ENCODE data around the gene ACTR2. TPM values are rescaled to one million over a fixed set of nuclear protein-coding genes. Genes with fewer than 3 reads are reported as not detected.
"Not testable (repeated sequence)": the region's sequence is repeated elsewhere in the genome, so short reads cannot be mapped to it uniquely, and the experiment has no call there.

Gene ACTR2
- total RNA-seq, 4 donors from 2014 or later, result 38.7 to 157 (median 118) TPM

DNA sequence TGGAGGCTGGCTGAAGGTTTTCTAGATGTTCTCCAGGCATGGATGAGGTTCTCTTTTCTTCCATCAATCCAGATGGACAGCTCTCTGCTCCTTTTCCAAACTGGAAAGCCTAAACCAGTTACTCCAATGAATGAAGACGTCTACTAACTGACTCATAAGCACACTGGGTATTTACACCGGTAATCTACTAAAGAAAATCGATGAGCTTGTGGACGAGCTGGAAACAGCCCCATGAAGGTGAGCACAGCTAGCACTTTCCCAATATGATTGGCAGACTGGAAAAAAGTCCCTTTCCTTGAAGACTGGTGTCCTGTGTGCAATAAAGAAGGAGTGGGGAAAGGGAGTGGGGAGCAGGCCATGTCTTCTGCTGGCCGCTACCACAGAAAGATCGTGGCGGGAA, 84.0 kb downstream of the ACTR2 start:
- DNase-seq, result no peak
- Histone ChIP-seq H3K27me3 (no peaks in the 10 kb centered on the region), H3K27ac (peak overlapping the region; percentile 53 to 61), H3K36me3 (no peaks in the 10 kb centered on the region), H3K9me3 (no peaks in the 10 kb centered on the region), H3K4me3 (no peak overlapping the region), H3K4me1 (no peaks in the 10 kb centered on the region)
- no peak for TF ChIP-seq CTCF (IDR thresholded peaks at IDR 0.05)
- TF ChIP-seq POLR2A (IDR thresholded peaks at IDR 0.05), result no peak
- intact Hi-C loops (cut with DNase I; ENCODE audit: low total_unique reads), result no loop called here

DNA sequence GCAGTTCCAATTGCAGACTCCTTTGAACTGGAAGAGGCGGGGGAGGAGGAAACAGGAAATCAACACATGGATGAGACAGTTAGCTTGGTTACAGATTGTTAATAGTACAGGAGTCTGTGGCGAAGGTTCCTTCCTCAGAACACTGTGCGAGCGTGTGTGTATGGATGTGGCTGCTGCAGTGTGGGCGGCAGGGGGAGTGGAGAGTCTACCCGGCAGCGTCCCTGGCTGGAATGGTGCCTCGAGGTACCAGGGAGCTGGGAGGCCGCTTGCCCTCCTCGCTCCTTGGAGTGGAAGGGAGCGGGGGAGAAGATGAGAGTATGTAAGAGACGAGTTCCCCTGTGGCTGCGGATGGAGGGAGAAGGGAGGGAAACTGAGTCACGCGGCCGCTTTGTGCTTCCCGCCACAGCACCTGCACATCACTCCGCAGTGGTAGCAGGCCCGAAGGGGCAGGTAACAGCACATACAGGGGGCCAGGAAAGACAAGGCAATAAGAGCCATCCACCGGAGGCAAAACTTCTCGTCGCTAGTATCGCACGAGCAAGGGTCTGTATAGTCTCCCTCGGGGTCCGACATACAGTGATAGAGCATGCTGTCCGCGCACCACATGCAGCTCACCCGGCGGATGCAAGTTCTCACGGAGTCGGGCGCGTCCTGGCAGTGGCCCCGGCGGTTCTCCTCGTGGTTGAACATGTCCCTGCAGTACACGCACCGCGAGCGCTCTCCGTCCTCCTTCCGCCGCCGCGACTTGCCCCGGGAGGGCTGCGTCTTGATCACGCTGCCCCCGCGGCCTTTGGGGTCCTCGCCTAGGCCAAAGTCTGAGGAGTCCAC, 85.7 kb downstream of the ACTR2 start:
- no peak for DNase-seq
- Histone ChIP-seq H3K27me3 (no peaks in the 10 kb centered on the region), H3K4me3 (no peak overlapping the region), H3K27ac (no peak overlapping the region), H3K9me3 (no peaks in the 10 kb centered on the region), H3K36me3 (no peaks in the 10 kb centered on the region), H3K4me1 (no peaks in the 10 kb centered on the region)
- TF ChIP-seq CTCF (IDR thresholded peaks at IDR 0.05) (no peak), POLR2A (IDR thresholded peaks at IDR 0.05) (no peak)
- intact Hi-C loops (cut with DNase I; ENCODE audit: low total_unique reads), result no loop called here

- H3K4me1 ChIP-seq, result no peaks in the 10 kb centered on the region
- intact Hi-C loops (cut with DNase I; ENCODE audit: low total_unique reads), result no loop called here
- TF ChIP-seq POLR2A (IDR thresholded peaks at IDR 0.05) (no peak), CTCF (IDR thresholded peaks at IDR 0.05) (no peak)
These were observed 86.3 kb downstream of the ACTR2 start for GRCh38 chr2:65313954-65314256.

GRCh38 chr2:65314801-65315441, 87.3 kb downstream of the ACTR2 start:
- H3K4me1 ChIP-seq, result no peaks in the 10 kb centered on the region
- intact Hi-C loops (cut with DNase I; ENCODE audit: low total_unique reads), result no loop called here
- no peaks in the 10 kb centered on the region for H3K36me3 ChIP-seq
- no peak for DNase-seq
- TF ChIP-seq CTCF (IDR thresholded peaks at IDR 0.05) (no peak), POLR2A (IDR thresholded peaks at IDR 0.05) (no peak)
- no peaks in the 10 kb centered on the region for H3K9me3 ChIP-seq
- no peak overlapping the region for H3K27ac ChIP-seq
- no peak overlapping the region for H3K4me3 ChIP-seq
- H3K27me3 ChIP-seq, result no peaks in the 10 kb centered on the region

More at GRCh38 chr2:65313954-65314256, 86.3 kb downstream of the ACTR2 start:
- Histone ChIP-seq H3K36me3 (no peaks in the 10 kb centered on the region), H3K27me3 (no peaks in the 10 kb centered on the region), H3K9me3 (no peaks in the 10 kb centered on the region), H3K27ac (no peak overlapping the region), H3K4me3 (no peak overlapping the region)
- no peak for DNase-seq

GRCh38 chr2:65316072-65316471, 88.4 kb downstream of the ACTR2 start:
- H3K4me3 ChIP-seq, result no peak overlapping the region
- no peaks in the 10 kb centered on the region for H3K4me1 ChIP-seq
- H3K36me3 ChIP-seq, result no peaks in the 10 kb centered on the region
- peak overlapping the region; percentile 31 to 60 for H3K27ac ChIP-seq
- no peaks in the 10 kb centered on the region for H3K27me3 ChIP-seq
- H3K9me3 ChIP-seq, result no peaks in the 10 kb centered on the region
- intact Hi-C loops (cut with DNase I; ENCODE audit: low total_unique reads), result no loop called here
- peak; percentile 61 to 73 for DNase-seq
- TF ChIP-seq CTCF (IDR thresholded peaks at IDR 0.05), result no peak
- TF ChIP-seq POLR2A (IDR thresholded peaks at IDR 0.05), result no peak

DNA sequence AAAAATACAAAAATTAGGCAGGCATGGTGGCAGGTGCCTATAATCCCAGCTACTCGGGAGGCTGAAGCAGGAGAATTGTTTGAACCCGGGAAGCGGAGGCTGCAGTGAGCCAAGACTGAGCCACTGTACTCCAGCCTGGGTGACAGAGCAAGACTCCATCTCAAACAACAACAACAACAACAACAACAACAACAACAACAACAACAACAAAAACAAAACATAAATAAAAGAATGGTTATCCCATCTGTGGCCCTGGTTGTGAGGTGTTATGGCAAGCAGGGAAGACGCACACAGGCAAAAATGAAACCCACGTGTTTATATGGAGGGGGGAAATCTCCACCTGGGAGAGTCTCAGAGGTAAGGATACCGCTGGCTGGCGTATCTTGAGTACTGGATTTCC, 89.7 kb downstream of the ACTR2 start:
- H3K27ac ChIP-seq; H3K4me3 ChIP-seq; H3K27me3 ChIP-seq; H3K9me3 ChIP-seq; H3K36me3 ChIP-seq; H3K4me1 ChIP-seq; DNase-seq; intact Hi-C loops (cut with DNase I; ENCODE audit: low total_unique reads): not testable (repeated sequence)
